ENCODE data around the gene ELL2.

The ELL2 gene

DNA sequence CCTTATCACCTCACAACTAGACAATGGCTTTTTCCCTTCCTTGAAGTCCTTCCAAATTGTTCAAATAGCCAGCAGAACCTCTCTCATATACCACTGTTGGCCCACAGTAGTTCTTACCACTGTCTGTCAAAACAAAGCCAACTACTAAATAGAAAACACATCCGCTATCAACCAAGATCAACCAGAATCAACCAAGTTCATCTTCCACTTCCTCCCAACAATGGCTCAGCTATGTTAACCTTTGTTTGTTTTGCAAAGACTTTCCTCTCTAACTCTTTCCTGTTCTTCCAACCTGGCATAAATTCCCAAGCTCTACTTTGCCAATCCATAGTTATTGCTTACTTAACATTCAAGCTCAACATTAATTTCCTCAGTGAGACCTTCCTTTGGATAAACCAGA lies 15.2 kb downstream of the ELL2 start:
- no peak overlapping the region for H3K4me3 ChIP-seq (ENCODE audit: low read length)
- no peaks in the 10 kb centered on the region for H3K27me3 ChIP-seq (ENCODE audit: control insufficient read depth, insufficient read depth, low read length)
- H3K27ac ChIP-seq (ENCODE audit: low read depth, low read length), result no peak overlapping the region
- no peaks in the 10 kb centered on the region for H3K36me3 ChIP-seq (ENCODE audit: control insufficient read depth, insufficient read depth, low read length)
- no peak overlapping the region for H3K9ac ChIP-seq (ENCODE audit: low read length)
- H3K4me1 ChIP-seq (ENCODE audit: control insufficient read depth, insufficient read depth, low read length), result no peaks in the 10 kb centered on the region

DNA sequence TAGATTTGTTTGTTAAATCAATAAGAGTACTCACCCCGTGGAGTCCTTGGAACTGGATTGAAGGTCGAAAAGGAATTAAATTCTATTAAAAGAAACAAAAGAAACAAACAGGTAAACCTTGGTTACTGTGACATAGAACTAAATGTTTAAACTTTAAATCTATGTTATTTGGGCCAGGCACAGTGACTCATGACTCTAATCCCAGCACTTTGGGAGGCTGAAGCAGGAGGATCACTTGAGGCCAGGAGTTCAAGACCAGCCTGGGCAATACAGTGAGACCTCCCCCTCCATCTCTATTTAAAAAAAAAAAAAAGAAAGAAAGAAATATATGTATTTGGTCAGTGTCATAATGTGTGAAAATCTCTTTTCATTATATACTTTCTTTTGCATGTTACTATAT lies 18.7 kb downstream of the ELL2 start:
- no peaks in the 10 kb centered on the region for H3K27me3 ChIP-seq (ENCODE audit: control insufficient read depth, insufficient read depth, low read length)
- peaks cover 4% of the 10 kb centered on the region for H3K4me1 ChIP-seq (ENCODE audit: control insufficient read depth, insufficient read depth, low read length)
- no peak overlapping the region for H3K27ac ChIP-seq (ENCODE audit: low read depth, low read length)
- H3K36me3 ChIP-seq (ENCODE audit: control insufficient read depth, insufficient read depth, low read length), result no peaks in the 10 kb centered on the region
- H3K9ac ChIP-seq (ENCODE audit: low read length), result no peak overlapping the region
- no peak overlapping the region for H3K4me3 ChIP-seq (ENCODE audit: low read length)

DNA sequence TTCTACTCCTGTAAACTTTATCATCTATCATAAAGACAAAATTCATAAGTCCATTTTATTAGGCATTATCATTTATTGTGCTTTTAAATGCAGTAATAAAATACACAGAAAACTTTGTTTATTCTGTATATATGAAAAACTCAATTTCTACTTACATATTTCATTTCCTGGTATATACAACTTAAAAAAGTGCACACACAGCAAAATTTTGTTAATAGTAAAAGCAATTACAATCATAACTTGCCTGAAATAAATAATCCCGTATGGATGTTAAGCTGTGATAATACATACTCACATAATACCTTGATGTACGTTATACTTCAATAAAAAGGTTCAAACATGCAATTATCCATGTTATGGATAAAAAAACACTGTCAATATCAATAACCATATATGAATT lies 19.2 kb downstream of the ELL2 start:
- Histone ChIP-seq H3K27me3 (ENCODE audit: control insufficient read depth, insufficient read depth, low read length) (no peaks in the 10 kb centered on the region), H3K36me3 (ENCODE audit: control insufficient read depth, insufficient read depth, low read length) (no peaks in the 10 kb centered on the region), H3K4me1 (ENCODE audit: control insufficient read depth, insufficient read depth, low read length) (peaks cover 4% of the 10 kb centered on the region), H3K27ac (ENCODE audit: low read depth, low read length) (no peak overlapping the region), H3K9ac (ENCODE audit: low read length) (no peak overlapping the region), H3K4me3 (ENCODE audit: low read length) (no peak overlapping the region)

DNA sequence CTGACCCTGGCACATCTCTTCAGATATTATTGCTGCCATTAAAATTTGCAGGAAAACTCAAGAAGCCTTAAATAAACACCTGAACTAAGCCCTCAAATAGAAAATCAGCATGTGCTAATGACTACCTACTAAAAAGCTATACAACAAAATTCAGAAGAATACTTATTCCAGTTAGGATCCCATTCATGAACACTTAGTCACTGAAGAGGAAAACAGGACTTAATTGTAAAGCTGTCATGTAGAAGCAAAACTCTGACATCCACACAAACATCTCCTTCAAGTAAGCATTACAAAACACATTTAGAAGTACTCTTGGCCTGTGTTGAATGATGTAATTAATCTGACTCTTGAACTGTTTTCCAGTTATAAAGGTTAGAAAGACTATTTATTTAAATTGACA lies 19.9 kb downstream of the ELL2 start:
- Histone ChIP-seq H3K4me3 (ENCODE audit: low read length) (no peak overlapping the region), H3K27ac (ENCODE audit: low read depth, low read length) (no peak overlapping the region), H3K4me1 (ENCODE audit: control insufficient read depth, insufficient read depth, low read length) (peaks cover 4% of the 10 kb centered on the region)

DNA sequence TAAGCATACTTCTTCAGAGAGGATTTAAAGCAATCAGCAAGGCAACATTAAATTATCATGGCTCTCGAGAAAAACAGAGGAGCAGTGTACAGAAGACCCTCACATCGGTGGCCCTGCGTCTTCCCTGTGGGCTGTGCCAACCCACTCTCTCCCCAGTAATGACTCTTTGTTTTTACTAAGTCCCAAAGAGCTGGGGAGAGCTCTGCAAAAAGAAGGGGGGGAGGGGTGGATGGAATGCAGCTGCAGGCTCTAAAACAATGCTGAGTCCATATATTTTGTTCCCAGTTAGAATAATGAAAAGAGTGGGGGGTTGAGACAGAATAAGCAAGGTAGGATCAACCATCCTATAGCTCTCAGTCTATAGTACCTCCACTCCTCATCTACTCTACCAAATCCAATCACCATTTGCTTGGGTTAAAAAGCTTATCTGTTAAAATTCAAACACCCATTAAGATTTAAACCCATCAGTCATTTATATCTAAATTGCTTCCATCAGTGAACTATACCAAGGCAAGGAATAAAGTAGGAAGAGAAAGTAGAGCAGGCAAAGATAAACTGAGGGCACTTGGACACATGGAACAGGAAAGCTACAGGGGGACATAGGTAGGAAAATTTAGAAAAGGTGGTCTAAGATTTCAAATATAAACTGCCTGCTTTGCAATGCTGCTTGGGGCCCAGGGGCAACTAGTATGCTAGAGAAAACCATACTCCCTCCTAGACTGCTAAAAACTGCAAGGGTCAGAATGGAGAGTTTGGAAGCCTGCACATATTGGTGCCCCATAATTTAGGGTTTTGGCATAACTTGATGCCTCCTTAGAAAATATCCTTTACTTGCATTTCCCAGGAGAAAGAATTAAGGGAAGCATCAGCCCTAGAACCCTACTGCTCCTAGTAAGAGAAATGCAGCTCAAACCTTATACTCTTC lies 20.6 kb downstream of the ELL2 start:
- Histone ChIP-seq H3K27ac (ENCODE audit: low read depth, low read length) (no peak overlapping the region), H3K4me3 (ENCODE audit: low read length) (no peak overlapping the region)

More for the DNA sequence above, 19.9 kb downstream of the ELL2 start:
- Histone ChIP-seq H3K36me3 (ENCODE audit: control insufficient read depth, insufficient read depth, low read length) (no peaks in the 10 kb centered on the region), H3K27me3 (ENCODE audit: control insufficient read depth, insufficient read depth, low read length) (no peaks in the 10 kb centered on the region), H3K9ac (ENCODE audit: low read length) (no peak overlapping the region)

DNA sequence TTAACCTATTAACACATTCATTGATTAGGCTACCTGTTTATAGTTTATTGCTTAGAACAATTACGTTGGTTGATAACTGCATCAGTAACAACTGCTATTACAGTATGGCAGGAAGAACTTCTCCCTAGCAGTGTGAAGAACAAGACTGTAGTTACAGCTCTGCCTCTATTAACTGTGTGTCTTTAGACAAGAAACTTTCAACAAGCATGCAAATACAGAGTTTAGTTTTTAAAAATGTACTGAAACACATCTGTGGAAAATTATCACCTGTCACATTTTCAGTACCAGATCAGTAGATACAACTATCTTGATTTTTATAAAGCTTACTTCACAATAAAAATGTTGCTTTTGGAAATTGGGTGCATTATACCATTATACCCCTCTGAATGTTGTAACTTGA lies 22.2 kb downstream of the ELL2 start:
- Histone ChIP-seq H3K27me3 (ENCODE audit: control insufficient read depth, insufficient read depth, low read length) (no peaks in the 10 kb centered on the region), H3K4me1 (ENCODE audit: control insufficient read depth, insufficient read depth, low read length) (peaks cover 4% of the 10 kb centered on the region), H3K9ac (ENCODE audit: low read length) (no peak overlapping the region), H3K27ac (ENCODE audit: low read depth, low read length) (no peak overlapping the region), H3K4me3 (ENCODE audit: low read length) (no peak overlapping the region), H3K36me3 (ENCODE audit: control insufficient read depth, insufficient read depth, low read length) (no peaks in the 10 kb centered on the region)

More for the DNA sequence above, 20.6 kb downstream of the ELL2 start:
- Histone ChIP-seq H3K4me1 (ENCODE audit: control insufficient read depth, insufficient read depth, low read length) (peaks cover 4% of the 10 kb centered on the region), H3K27me3 (ENCODE audit: control insufficient read depth, insufficient read depth, low read length) (no peaks in the 10 kb centered on the region), H3K9ac (ENCODE audit: low read length) (no peak overlapping the region), H3K36me3 (ENCODE audit: control insufficient read depth, insufficient read depth, low read length) (no peaks in the 10 kb centered on the region)

DNA sequence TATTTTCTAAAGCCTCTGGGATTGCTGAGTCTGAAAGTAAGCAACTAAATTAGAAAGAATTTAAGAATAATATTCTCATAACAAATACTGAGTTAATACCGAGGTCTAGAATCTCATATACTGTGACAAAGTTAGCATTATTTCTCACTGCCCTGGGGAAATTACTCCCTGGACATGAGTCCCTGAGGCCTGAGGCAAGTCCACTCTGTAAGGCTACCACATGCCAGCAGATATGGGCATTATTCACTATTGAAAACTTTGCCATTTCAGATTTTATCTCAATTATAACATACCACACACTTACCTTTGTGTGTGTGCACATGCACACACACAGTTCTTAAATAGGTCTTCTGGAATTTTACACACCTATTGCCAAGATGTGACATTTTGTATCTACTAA lies 22.9 kb downstream of the ELL2 start:
- H3K4me3 ChIP-seq (ENCODE audit: low read length), result no peak overlapping the region
- no peaks in the 10 kb centered on the region for H3K36me3 ChIP-seq (ENCODE audit: control insufficient read depth, insufficient read depth, low read length)
- no peaks in the 10 kb centered on the region for H3K27me3 ChIP-seq (ENCODE audit: control insufficient read depth, insufficient read depth, low read length)
- peaks cover 4% of the 10 kb centered on the region for H3K4me1 ChIP-seq (ENCODE audit: control insufficient read depth, insufficient read depth, low read length)
- H3K9ac ChIP-seq (ENCODE audit: low read length), result no peak overlapping the region
- no peak overlapping the region for H3K27ac ChIP-seq (ENCODE audit: low read depth, low read length)

DNA sequence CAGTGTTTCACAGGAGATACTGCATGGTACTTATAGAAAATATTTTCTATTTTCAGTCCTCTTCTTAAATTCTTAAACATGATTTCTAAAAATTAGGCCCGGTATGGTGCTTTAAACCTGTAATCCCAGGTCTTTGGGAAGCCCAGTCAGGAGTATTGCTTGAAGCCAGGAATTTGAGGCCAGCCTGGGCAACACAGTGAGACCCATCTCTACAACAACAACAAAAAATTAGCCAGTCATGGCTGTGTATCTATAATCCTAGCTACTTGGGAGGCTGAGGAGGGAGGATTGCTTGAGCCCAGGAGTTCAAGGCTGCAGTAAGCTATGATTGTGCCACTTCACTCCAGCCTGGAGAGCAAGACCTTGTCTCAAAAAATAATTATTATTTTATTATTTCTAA lies 23.3 kb downstream of the ELL2 start:
- Histone ChIP-seq H3K36me3 (ENCODE audit: control insufficient read depth, insufficient read depth, low read length) (no peaks in the 10 kb centered on the region), H3K4me1 (ENCODE audit: control insufficient read depth, insufficient read depth, low read length) (peaks cover 4% of the 10 kb centered on the region), H3K27ac (ENCODE audit: low read depth, low read length) (no peak overlapping the region), H3K4me3 (ENCODE audit: low read length) (no peak overlapping the region), H3K9ac (ENCODE audit: low read length) (no peak overlapping the region), H3K27me3 (ENCODE audit: control insufficient read depth, insufficient read depth, low read length) (no peaks in the 10 kb centered on the region)

DNA sequence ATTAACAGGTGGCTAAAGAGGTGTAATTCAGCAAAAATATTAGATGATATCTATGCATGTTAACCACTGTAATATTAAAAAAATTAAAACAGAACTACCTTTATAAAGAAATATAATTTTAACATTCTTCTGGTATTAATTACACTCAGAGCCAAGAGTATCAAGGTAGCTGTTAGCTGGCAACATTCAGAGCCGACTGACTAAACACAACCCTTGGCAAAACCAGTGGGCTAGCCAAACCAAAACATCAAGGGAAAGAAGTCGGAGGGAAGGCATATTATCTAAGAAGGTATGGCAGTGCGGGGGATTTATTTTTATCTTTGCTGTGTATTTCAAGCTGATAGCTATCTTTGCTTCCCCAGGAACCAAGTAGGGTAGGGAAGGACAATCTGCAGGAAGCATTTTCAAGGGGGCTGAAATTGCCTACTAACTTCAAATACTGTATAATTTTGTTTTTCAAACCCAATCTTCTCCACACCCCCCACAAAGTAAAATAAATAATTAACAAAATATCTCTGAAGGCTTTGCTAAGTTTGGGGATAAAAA lies 24.0 kb downstream of the ELL2 start:
- peaks cover 4% of the 10 kb centered on the region for H3K4me1 ChIP-seq (ENCODE audit: control insufficient read depth, insufficient read depth, low read length)
- H3K27ac ChIP-seq (ENCODE audit: low read depth, low read length), result no peak overlapping the region
- H3K27me3 ChIP-seq (ENCODE audit: control insufficient read depth, insufficient read depth, low read length), result no peaks in the 10 kb centered on the region
- H3K36me3 ChIP-seq (ENCODE audit: control insufficient read depth, insufficient read depth, low read length), result no peaks in the 10 kb centered on the region
- no peak overlapping the region for H3K9ac ChIP-seq (ENCODE audit: low read length)
- no peak overlapping the region for H3K4me3 ChIP-seq (ENCODE audit: low read length)

DNA sequence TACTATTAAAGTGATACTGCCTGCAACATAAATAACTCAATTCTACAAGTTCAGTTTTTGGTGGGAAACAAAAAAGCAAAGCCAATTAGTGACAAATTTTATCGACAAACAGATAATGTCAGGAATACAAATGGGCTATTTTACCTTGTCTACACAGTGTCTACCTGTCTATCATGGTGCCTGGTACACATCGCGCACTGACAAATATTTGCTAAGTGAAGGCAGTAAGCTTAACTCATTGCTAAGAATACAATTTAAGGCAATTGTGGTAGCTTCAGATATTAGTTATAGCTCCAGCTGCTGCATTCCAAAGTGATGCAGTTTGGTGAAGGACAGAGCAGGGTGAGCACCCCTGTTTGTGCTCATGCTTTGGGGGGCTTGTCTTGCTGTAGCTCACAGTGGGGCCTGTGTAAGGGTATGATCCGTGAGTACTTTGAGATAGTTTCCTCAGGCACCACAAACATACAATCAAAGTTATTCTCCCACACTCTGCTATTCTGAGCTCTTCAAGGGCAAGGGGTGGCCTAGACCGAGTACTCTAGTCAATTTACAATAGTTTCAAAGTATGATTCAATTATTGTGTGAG lies 24.7 kb downstream of the ELL2 start:
- H3K4me3 ChIP-seq (ENCODE audit: low read length), result no peak overlapping the region
- H3K4me1 ChIP-seq (ENCODE audit: control insufficient read depth, insufficient read depth, low read length), result peaks cover 4% of the 10 kb centered on the region
- no peak overlapping the region for H3K27ac ChIP-seq (ENCODE audit: low read depth, low read length)
- no peak overlapping the region for H3K9ac ChIP-seq (ENCODE audit: low read length)
- H3K27me3 ChIP-seq (ENCODE audit: control insufficient read depth, insufficient read depth, low read length), result no peaks in the 10 kb centered on the region
- H3K36me3 ChIP-seq (ENCODE audit: control insufficient read depth, insufficient read depth, low read length), result no peaks in the 10 kb centered on the region

DNA sequence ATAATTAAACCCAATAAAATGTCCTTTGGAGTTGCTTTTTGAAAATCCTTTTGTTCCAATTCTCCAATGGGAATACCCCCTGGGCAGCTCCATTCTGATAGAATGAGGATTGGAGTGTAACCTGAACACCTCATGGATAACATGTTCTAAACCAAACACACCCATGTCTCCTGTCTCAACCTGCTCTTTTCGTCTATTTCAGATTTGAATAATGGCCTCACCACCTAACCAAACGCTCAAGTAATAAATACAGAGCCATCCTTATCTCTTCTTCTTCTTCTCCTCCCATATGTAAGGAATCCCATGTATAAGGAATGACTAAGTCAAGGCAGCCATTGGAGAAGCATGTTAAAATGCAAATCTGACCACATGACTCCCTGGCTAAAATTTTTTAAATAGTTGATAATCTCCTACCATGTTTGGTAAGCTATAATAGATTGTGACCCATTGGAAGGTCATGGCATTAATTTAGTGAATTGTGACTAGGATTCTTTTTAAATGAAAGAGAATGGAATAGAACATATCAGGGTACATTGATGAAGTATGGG lies 26.0 kb downstream of the ELL2 start:
- Histone ChIP-seq H3K27ac (ENCODE audit: low read depth, low read length) (no peak overlapping the region), H3K36me3 (ENCODE audit: control insufficient read depth, insufficient read depth, low read length) (no peaks in the 10 kb centered on the region)

DNA sequence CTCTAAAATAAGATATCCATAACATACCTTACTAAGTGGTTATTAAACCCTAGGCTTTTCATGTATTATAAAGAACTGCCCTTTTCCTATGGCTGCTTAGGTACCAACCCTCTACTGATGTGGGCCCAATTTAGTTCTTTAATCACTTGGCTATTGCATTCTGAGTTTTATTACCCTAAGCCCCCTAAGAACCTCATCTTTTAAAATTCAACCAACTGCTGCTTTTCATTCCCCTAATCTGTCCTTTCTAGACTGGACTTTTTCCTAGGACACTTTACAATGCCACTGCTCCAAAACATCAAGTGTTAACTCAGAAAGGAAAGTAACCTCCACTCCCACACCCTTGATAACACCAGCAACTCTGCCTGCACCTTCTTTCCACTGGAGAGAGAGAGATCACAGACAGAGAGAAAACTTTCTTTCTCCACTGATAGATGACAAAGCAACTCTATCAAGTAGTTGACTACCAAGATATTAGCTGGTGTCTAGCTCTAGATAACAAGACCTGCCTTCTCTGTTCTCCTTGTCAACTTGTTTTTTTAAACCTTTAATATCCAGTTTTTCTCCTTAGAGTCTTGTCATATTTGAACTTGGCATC lies 27.3 kb downstream of the ELL2 start:
- no peaks in the 10 kb centered on the region for H3K4me1 ChIP-seq (ENCODE audit: control insufficient read depth, insufficient read depth, low read length)
- H3K27me3 ChIP-seq (ENCODE audit: control insufficient read depth, insufficient read depth, low read length), result no peaks in the 10 kb centered on the region
- H3K9ac ChIP-seq (ENCODE audit: low read length), result no peak overlapping the region
- no peaks in the 10 kb centered on the region for H3K36me3 ChIP-seq (ENCODE audit: control insufficient read depth, insufficient read depth, low read length)
- H3K27ac ChIP-seq (ENCODE audit: low read depth, low read length), result no peak overlapping the region
- H3K4me3 ChIP-seq (ENCODE audit: low read length), result no peak overlapping the region

More for the DNA sequence above, 26.0 kb downstream of the ELL2 start:
- H3K4me1 ChIP-seq (ENCODE audit: control insufficient read depth, insufficient read depth, low read length), result peaks cover 2% of the 10 kb centered on the region
- no peak overlapping the region for H3K9ac ChIP-seq (ENCODE audit: low read length)
- H3K27me3 ChIP-seq (ENCODE audit: control insufficient read depth, insufficient read depth, low read length), result no peaks in the 10 kb centered on the region
- H3K4me3 ChIP-seq (ENCODE audit: low read length), result no peak overlapping the region

Measured in rectal smooth muscle tissue (tissue), 1 donor.